ENCODE results near the gene DAND5. TPM values are rescaled to one million over a fixed set of nuclear protein-coding genes. Genes with fewer than 3 reads are reported as not detected.

Gene DAND5
- total RNA-seq, 1 donor from 2014 or later = 0.32 TPM

GRCh38 chr19:13016245-13016627, 46.9 kb downstream of the DAND5 start:
- ATAC-seq (no peak), DNase-seq (no peak)
- intact Hi-C loops (cut with DNase I) = no loop called here
- TF ChIP-seq CTCF (IDR thresholded peaks at IDR 0.05) = no peak
- Histone ChIP-seq H3K36me3 (no peaks in the 10 kb centered on the region), H3K27ac (peak overlapping the region; percentile 87), H3K9me3 (no peaks in the 10 kb centered on the region), H3K4me1 (peaks cover 97% of the 10 kb centered on the region), H3K4me3 (no peak overlapping the region), H3K27me3 (ENCODE audit: low read depth) (peaks cover 30% of the 10 kb centered on the region)

- ATAC-seq = no peak
- peaks cover 97% of the 10 kb centered on the region for H3K4me1 ChIP-seq
- peak overlapping the region; percentile 33 for H3K4me3 ChIP-seq
These were observed 47.4 kb downstream of the DAND5 start for GRCh38 chr19:13016628-13017305.

GRCh38 chr19:13017306-13018034, 48.1 kb downstream of the DAND5 start:
- peak overlapping the region; percentile 33 for H3K4me3 ChIP-seq
- H3K36me3 ChIP-seq = no peaks in the 10 kb centered on the region
- DNase-seq (no peak), ATAC-seq (no peak)
- no peak for TF ChIP-seq CTCF (IDR thresholded peaks at IDR 0.05)
- H3K27ac ChIP-seq = peak overlapping the region; percentile 87
- H3K9me3 ChIP-seq = no peaks in the 10 kb centered on the region
- intact Hi-C loops (cut with DNase I) = no loop called here
- H3K27me3 ChIP-seq (ENCODE audit: low read depth) = peaks cover 19% of the 10 kb centered on the region
- H3K4me1 ChIP-seq = peaks cover 97% of the 10 kb centered on the region

More at GRCh38 chr19:13016628-13017305, 47.4 kb downstream of the DAND5 start:
- no peak for TF ChIP-seq CTCF (IDR thresholded peaks at IDR 0.05)
- intact Hi-C loops (cut with DNase I) = no loop called here
- Histone ChIP-seq H3K36me3 (no peaks in the 10 kb centered on the region), H3K9me3 (no peaks in the 10 kb centered on the region), H3K27me3 (ENCODE audit: low read depth) (peaks cover 26% of the 10 kb centered on the region), H3K27ac (peak overlapping the region; percentile 87)
- no peak for DNase-seq

GRCh38 chr19:13018035-13018914, 48.9 kb downstream of the DAND5 start:
- H3K36me3 ChIP-seq = no peaks in the 10 kb centered on the region
- no peaks in the 10 kb centered on the region for H3K9me3 ChIP-seq
- peaks cover 96% of the 10 kb centered on the region for H3K4me1 ChIP-seq
- intact Hi-C loops (cut with DNase I) = no loop called here
- no peak for TF ChIP-seq CTCF (IDR thresholded peaks at IDR 0.05)
- ATAC-seq (peak in 1 of 2 donors; percentile 11), DNase-seq (no peak)
- peak overlapping the region; percentile 33 for H3K4me3 ChIP-seq
- peaks cover 14% of the 10 kb centered on the region for H3K27me3 ChIP-seq (ENCODE audit: low read depth)
- peak overlapping the region; percentile 87 for H3K27ac ChIP-seq

GRCh38 chr19:13019332-13019731, 50.0 kb downstream of the DAND5 start:
- no peak overlapping the region for H3K4me3 ChIP-seq
- H3K27ac ChIP-seq = peak overlapping the region; percentile 87
- H3K36me3 ChIP-seq = no peaks in the 10 kb centered on the region
- DNase-seq (no peak), ATAC-seq (no peak)
- peaks cover 6% of the 10 kb centered on the region for H3K27me3 ChIP-seq (ENCODE audit: low read depth)
- intact Hi-C loops (cut with DNase I) = no loop called here
- no peak for TF ChIP-seq CTCF (IDR thresholded peaks at IDR 0.05)
- H3K4me1 ChIP-seq = peaks cover 96% of the 10 kb centered on the region
- no peaks in the 10 kb centered on the region for H3K9me3 ChIP-seq

Measured in lower lobe of right lung (tissue), 2 donors.